ENCODE data around the gene ADAMTSL1.

The ADAMTSL1 gene

DNA sequence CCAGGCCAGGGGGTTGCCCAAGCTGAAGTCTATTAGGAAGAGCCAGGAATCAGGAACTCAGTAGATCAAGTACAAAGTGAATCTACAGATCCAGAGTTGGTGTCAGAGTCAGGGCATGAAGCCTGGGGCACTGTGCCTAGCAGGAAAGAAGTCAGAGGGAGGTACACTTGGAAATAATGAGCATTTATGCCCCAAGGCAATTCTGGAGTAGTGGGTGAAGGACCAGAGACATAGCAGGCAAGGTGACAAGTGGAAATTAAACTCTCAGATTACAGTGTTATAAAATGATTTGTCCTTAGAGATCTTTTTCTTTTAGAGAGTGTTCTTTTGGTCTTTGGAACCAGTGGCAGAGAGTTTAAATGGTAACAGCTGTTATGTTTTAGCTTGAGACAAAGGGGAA, 138.0 kb downstream of the ADAMTSL1 start:
- DNase-seq: no peak

DNA sequence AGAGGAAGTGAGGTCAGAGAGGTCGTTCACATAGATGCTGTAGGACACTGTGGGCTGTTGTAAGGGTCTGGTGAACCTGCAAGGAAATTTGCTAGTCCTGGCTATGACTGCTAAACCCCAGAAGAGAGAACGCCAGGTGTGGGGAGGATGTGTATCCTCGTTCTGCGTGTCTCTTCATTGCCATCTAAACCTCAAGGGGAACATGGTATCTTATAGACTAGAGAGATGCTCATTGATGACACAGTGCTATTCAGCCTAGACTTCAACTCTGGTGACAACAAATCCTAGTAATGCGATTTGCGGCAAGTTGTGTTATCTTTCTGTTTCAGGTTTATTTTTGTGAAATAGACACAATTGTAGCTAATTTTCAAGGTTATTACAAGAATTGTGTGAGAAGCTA, 140.2 kb downstream of the ADAMTSL1 start:
- DNase-seq: no peak

DNA sequence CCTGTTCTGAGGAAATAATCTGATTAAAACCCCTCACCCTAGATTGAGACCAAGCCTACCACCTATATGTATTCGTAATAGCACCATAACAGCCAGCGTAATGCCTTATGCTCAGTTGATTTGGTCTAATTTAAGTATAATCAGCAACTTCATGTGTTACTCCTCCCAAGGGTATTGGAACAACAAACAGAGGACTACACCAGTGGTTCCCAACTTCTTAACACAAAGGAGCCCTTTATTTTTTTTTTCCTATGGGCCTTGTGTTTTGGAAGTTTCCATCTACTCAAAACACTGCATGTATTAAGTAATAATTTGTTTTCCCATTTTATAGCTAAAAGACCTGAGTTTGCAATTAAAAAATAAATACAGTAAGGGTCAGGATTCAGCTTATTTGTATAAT, 140.7 kb downstream of the ADAMTSL1 start:
- DNase-seq: no peak

DNA sequence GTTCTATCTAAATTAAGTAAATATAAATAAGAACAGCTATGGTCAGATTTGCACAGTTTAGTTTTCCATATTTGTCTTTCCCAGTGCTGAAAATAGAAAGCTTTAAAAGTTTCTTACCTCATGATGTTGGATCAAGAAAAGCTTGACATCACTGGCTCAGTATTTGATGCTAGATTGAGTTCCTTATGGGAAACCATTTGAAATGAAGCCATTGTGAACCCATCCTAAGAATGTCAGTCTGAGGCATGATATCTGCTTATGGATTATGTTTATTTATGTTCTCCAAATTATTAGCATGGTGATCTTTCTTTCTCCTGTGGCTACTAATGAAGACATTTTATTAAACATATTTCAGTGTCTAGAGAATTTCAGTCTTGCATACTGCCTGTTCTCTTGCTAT, 143.0 kb downstream of the ADAMTSL1 start:
- DNase-seq: no peak

DNA sequence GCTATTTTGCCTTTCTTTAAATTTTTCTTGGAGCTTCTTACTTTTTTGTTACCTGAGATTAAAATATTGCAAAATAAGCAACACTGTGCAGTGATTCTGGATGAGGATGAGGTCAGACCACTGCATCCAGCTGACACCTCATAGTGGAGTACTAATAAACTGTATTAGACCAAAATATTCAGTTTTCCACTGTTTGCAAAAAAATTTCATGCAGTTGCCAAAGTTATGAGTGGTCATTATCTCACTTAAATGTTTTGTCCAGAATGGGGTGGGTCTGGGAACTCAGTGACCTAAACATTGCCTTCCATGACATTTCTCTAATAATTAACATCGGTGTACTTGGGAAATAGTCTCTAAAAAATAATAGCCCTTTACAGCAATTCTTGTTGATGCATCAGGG, 143.8 kb downstream of the ADAMTSL1 start:
- no peak for DNase-seq

DNA sequence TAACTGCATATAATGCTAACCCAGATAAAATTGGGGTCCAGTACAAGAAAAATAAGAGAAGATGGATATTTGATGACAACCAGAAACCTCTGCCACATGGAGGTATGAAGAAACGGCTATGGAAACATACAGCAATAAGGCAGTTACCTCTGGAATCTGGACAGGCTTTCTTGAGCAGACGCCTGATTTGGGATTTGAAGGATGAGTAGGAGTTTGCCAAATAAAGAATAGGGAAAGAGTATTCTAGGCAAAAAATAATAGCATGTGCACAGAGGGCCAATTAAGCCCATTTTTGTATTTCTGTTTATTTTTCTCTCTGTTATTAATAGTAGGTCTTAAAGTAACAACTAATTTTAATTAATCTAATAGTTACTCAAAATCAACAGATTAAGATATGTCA, 144.9 kb downstream of the ADAMTSL1 start:
- no peak for DNase-seq

DNA sequence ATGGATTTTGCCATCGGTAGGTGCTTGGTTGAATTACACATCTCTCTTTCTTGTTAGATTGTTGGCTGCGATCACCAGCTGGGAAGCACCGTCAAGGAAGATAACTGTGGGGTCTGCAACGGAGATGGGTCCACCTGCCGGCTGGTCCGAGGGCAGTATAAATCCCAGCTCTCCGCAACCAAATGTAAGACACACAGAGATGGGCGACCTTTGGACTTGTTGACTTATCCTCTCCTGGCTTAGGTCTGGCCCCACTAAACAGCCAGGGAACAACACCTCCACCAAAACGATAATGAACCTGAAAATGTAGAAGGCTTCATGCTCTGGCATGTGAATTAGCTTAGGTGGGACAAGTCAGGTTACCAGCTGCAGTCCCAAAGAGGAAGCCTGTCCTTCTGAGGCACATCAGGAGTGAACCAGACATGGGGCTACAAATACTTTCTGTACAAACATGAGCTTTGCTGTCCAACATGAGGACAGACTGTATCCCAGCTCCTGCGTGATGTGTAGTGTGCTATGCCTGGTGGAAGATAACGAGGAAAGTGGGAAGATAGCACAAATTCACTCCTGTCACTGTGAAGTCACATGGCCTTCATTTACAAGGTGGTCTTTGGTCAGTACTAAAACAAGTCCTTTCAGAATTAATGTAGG, 148.4 kb downstream of the ADAMTSL1 start:
- no peak for DNase-seq

DNA sequence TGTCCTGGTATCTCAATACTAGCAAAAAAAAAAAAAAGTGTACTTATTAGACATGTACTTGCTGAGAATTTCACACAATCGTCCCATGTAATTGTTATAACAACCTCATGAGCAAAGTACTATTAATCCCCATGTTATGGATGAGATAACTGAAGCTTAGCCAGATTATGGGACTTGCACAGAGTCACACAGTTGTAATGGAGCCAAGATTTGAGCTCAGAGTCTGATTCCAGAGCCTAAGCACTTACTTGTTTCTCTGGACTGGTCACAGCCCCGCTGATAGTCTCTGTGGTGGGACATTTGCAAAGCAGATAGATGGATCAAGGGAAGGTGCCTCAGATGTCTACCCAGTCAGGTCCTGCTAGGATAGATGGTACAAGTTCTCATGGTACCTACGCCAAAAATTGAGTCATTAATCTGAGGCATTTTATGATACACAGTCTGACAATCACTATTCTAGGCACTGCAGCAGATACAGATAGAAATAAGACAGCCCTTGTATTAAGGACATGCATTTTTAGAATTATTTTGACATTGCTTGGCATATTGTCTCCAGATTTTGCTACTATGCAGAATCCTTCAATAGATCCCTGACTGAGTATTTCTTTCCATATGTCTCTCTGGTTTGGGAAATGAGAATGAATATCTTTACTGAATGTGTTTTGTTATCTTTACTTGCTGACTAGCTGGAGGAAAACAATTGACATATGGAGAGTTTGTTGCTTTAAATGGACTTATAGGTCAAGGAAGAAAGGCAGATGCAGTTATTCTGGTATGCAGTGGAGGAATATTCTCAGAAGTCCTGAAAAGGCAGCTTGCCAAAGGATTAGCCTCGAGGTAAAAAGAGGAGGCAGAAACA, 149.5 kb downstream of the ADAMTSL1 start:
- DNase-seq: no peak

DNA sequence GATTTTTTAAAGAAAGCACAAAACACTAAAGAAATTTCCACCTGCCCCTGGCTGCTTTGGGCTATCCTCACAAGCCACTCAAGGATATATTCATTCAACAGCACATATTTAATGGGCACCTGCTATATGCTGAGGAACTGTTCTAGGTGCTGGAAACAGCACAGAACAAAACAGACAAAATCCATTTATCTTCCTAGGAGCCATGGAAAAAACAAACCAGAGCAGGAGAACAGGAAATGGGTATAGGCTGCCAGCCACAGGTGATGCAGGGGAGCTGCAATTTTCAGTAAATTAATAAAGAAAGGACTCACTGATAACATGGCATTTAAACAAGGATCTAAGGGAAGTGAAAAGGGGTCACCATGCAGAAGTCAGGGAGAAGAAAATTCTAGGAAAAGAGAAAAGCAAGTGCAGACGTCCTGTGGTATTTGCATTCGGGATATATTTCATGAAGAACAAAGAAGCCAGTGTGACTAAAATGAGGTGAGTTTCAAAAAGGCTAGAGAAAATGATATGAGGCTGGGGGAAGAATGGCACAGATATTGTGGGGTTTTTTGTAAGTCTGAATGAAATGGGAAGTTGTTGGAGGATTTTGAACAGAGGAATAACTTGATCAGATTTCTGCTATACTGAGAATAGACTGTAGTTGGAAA, 152.2 kb downstream of the ADAMTSL1 start:
- DNase-seq: no peak

DNA sequence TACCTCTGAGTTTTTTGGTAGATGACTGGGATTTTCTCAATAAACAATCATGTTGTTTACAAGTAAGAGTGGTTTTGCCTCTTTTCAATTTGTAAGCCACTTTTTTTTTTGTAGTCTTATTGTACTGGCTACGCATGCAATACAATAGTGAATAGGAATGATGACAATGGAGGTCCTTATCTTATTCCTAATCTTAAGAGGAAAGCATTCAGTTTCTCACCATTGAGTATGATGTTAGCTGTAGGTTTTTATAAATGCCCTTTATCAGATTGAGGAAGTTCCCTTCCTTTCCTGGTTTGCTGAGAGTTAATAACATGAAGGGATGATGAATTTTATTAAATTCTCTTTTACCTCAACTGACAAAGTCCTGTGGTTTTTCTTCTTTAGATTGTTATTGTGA, 155.2 kb downstream of the ADAMTSL1 start:
- no peak for DNase-seq

DNA sequence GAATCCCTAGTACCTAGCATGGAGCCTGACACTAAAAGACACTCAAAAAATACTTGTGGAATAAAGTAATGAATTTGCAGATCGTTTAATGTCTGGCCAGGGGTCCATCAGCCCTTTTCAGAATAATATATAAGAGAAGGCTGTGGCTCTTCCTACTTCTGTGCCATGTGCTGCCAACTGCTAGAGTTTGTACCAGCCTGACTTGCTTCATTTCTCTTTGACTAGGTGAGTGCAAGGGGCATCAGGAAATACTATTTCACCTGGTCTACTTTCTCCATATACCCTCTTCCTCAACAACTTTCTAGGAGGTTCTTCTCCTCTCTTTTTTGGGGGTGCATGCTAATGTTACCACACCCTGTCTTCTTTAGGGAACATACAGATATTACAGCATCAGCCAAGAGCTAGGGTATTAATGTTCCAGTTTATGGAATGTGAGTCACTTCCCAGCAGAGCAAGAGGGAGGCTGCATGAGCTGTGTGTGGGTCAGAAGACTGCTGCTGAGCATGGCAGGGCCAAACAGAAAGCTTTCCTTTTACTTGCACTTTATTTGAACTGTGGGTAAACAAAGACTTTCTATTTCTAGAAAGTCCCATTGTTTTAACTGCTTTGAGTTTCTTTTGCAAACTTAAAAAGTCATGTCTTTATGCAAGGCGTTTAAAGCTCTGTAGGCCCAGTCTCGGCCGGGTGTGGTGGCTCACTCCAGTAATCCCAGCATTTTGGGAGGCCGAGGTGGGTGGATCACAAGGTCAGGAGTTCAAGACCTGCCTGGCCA, 158.9 kb downstream of the ADAMTSL1 start:
- no peak for DNase-seq

DNA sequence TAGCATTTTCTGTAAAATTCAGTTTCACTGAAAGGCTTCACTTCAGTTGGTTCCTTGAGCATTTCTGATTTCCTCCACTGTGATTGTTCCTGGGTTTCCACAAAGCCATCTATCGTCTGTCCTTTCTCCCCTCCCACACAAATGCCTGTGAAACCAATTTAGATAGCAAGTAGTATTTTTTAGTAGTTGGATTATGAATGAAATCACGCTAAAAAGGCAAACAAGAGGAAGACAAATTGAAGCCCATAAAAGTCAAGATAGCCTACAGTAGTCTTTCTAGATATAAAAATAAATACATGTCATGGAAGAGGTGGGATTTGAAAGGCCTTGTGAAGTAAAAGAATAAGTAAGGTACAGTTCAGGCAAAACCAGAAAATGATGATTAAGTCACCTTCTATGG, 162.8 kb downstream of the ADAMTSL1 start:
- no peak for DNase-seq

DNA sequence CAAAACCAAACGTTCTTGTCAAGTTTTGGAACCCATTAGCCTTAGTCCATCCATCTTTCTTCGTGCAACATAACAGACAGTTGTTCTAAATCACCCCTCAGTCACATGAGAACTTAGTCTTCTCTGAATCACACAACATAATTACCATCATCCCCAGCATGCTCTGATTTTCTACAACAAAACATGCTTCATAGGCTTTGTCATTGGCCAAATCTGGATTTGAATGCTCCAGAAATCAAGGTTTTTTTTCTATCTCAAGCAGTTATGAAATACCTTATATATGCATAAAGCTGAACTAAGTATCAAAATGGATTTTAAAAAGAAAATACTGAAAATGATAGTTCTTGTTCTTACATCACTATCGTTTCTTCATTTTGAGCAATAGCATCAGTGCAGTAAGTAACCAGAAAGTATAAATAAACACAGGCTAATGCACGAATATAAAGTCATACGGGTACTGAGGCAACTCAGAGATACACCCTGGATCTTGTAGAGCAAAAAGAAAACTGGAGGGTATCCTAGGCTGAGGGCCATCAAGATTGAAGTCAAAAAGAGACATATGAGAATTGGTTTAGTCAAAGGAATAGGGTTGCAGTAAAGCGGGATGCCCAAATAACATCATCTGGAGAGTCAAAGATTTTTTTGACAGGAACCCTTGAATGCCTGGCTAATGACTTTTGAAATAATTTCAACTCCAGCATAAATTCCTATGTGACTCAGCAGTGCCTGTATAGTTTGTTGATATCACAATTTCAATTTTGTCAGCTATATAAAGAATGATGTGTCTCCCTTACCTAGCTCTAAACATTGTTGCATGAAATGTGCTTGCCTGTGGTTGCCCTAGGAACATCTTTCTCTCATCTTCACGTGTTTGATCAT, 164.7 kb downstream of the ADAMTSL1 start:
- DNase-seq: no peak

DNA sequence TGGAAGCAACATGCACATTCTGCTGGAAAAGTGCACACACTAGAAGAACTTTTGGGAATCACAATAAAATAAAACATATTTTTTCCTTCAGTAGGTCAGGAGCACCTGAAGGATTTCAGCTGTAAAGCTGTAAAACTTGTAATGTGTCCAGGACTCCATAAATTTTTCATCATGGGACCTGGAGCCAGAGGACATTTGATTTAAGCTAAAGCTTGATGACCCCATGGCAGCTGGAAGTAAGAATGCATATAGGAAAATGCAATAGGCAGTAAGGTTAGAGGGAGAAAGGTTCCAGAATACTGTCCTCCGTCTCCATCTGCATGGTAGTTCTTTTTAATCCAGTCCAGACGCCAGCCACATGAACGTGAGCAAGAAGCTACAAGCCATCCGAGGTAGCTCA, 166.0 kb downstream of the ADAMTSL1 start:
- DNase-seq: no peak

DNA sequence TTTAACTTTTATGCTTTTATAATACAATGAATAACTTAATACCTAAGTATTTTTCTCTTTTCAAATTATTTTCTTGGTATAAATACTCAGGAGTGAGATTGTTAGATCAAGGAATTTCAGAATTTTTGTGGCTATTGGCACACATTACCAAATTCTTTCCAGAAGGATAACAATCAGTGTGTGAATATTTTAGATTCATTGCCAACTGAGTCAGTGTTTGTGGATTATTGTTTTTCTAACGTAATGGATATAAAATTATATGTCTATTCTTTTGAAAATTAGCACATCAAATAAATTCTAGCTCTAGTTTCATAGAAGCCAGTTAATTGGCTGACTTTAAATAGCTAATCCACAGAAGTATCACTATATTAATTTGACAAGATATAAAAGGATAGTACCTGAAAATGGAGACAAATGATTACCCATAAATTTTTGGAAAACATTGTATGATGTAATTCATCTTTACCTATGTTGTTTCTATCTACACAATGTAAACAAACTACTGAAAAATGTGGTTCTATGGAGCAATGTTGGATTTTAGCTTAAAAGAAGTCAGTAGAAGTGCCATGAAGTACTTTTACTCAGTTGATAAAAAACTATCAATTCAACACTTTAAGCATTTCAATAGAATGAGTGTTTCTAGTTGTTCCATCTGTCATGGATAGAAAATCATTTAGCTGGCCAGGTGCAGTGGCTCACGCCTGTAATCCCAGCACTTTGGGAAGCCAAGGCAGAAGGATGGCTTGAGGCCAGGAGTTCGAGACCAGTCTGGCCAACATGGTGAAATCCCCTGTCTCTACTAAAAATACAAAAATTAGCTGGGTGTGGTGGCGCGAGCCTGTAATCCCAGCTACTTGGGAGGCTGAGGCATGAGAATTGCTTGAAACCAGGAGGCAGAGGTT, 185.1 kb downstream of the ADAMTSL1 start:
- no peak for DNase-seq

DNA sequence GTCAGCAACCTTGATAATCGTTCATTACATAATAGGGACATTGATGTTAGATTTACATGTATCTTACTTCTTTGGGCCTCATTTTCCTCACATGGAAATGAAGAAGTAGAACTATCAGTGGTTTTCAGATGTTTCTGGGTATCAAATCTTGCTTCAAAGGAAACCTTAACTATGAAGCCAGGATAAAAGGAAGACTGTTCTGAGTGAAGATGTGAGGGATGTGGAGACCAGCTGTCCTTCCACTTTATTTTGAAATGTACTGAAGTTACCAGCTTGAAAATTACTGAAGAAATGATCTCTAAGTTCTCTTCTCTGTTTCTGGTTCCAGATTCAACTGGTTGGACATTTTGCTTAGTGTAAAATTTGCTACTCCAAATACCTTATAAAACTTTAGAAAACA, 186.0 kb downstream of the ADAMTSL1 start:
- no peak for DNase-seq

DNA sequence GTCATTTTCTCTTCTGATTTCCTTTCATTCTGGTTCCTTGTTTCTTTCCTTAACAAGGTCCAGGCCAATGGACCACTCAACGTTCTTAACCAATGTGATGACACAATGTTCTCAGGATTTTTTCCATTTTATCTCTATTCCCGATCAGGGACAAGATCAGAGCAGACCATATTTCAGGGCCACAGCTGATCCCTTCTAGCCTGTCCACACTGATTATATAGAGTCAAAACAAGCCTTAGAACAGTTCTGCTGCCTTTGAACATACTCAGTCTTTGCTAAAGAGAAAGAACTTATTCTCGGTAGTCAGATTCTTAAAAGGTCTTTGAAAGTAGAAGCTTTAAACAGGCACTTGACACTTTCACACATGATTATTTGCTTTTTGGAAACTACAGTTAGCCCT, 188.4 kb downstream of the ADAMTSL1 start:
- DNase-seq: no peak

DNA sequence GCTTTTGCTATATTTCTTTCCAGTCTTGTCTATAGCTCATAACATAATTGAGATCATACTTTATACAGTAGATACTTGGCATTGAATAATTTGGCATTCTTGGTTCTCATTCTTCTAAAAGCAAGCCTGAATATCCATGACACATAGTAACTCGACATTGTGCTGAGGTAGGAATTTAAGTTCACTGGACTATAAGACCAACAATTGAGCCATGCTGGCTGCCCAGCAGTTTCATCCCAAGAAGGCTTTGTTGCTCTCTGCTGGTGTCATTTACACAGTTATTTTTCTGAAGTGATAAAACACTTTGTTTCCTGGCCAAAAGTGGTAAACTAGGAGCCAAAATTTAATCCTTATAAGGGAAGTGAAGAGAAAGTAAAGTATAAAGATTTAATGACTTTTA, 192.0 kb downstream of the ADAMTSL1 start:
- DNase-seq: no peak

DNA sequence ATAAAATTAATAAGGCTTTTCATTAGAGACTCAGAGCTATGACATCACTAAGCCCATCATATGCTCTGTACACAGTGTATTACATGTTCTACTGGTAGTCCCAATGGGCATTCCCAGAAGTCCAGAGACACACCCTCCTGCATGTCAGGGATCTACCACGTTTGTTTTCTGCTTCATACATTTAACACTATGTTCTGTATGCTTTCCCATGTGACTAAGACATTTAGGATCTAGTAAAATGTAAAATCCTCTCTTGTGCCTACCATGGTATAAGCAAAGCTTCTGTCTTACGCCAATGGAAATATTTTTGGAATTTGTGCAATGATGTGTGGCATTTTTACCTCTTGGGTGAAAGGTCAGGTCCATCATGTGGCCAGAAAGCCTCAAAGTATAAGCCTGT, 192.4 kb downstream of the ADAMTSL1 start:
- no peak for DNase-seq

DNA sequence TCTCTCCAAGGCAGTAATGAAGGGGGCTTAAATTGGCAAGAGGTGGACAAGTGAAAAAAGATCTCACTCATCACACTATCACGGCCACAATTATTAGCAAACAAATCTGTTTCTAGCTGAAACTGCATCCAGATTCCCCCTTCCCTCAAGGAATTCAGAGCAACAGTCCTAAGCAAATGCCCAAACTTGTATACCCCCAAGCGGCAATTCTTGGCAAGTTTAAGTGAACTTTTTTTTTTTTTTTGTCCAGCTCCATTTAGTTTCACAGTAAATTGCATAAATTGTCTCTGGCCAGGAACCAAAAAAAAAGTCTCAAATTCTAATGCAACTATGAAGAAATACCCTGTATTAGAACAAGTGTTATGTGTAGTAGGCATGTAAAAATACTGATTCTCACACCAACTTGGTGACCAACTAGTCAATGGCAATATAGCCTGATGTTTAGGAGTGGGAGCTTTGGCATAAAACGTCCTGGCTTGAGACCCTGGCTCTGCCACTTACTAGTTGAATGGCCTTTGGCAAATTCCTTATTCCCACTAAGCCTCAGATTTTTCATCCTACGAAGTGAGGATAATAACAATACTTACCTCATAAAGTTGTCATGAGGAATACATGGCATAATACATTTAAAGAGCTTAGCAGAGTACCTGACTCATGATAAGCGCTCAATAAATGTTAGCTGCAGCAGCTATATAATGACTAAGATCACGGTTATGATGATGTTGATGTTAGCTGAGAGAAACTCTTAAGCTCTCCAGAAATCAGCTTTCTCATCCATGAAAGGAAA, 193.2 kb downstream of the ADAMTSL1 start:
- no peak for DNase-seq

Measured in DMS 273 treated with DMSO at 0.1 percent for 48 hours (cell line).